Activated CD4-positive, alpha-beta T cell treated with anti-CD3 and anti-CD28 coated beads, Interleukin-2, amount 50 U/mL, for 4 hours (primary cell): ENCODE results near the gene GPR62.
"Not testable (repeated sequence)": the region's sequence is repeated elsewhere in the genome, so short reads cannot be mapped to it uniquely, and the experiment has no call there.

Experiments
- DNase-seq, 2 experiments: peaks; one replicate each; pipeline ENCODE4 v3.0.0-alpha.2; 2020

GPR62 gene

GRCh38 chr3:51955175-51955892, at the start of gene GPR62:
Gene GPR62 (plus strand): TSS chr3:51955381. CDS start chr3:51955653, 272 bp downstream.
- DNase-seq = no peak

- no peak for DNase-seq
Measured at GRCh38 chr3:51908026-51908425, 47.2 kb upstream of the GPR62 start.

GRCh38 chr3:51916418-51916817, 38.8 kb upstream of the GPR62 start:
- no peak for DNase-seq

- DNase-seq = no peak
Measured at GRCh38 chr3:51921081-51921578, 34.1 kb upstream of the GPR62 start.

GRCh38 chr3:51927061-51927977, 27.9 kb upstream of the GPR62 start:
- no peak for DNase-seq

- no peak for DNase-seq
Measured at GRCh38 chr3:51928438-51928837, 26.7 kb upstream of the GPR62 start.

- DNase-seq = not testable (repeated sequence)
Measured at GRCh38 chr3:51928981-51929380, 26.2 kb upstream of the GPR62 start.

- no peak for DNase-seq
Measured at GRCh38 chr3:51929420-51930003, 25.7 kb upstream of the GPR62 start.

- DNase-seq = no peak
Measured at GRCh38 chr3:51930439-51930838, 24.7 kb upstream of the GPR62 start.

- no peak for DNase-seq
Measured at GRCh38 chr3:51931756-51932155, 23.4 kb upstream of the GPR62 start.

- no peak for DNase-seq
Measured at GRCh38 chr3:51932471-51933370, 22.5 kb upstream of the GPR62 start.

- DNase-seq = no peak
Measured at GRCh38 chr3:51933471-51934138, 21.6 kb upstream of the GPR62 start.

- no peak for DNase-seq
Measured at GRCh38 chr3:51934139-51934850, 20.9 kb upstream of the GPR62 start.

- DNase-seq = no peak
Measured at GRCh38 chr3:51934991-51935885, 19.9 kb upstream of the GPR62 start.

- DNase-seq = no peak
Measured at GRCh38 chr3:51935886-51936755, 19.1 kb upstream of the GPR62 start.

- no peak for DNase-seq
Measured at GRCh38 chr3:51937014-51937413, 18.2 kb upstream of the GPR62 start.

- no peak for DNase-seq
Measured at GRCh38 chr3:51937611-51938450, 17.4 kb upstream of the GPR62 start.
